Endodermal cell (in vitro differentiated cells): ENCODE results near the gene EFNB1. TPM values are rescaled to one million over a fixed set of nuclear protein-coding genes. Genes with fewer than 3 reads are reported as not detected.

ENCODE experiments used
- DNase-seq: peaks from one replicate; pipeline ENCODE4 v3.0.0-alpha.2; 2017
- H3K27ac ChIP-seq: 2 replicates; pipeline ENCODE4 v1.5.1; 2013; ENCODE audit warnings: mild to moderate bottlenecking, low read depth, low read length, moderate library complexity
- H3K27me3 ChIP-seq: 2 replicates; pipeline ENCODE4 v1.6.1; 2013; ENCODE audit warnings: mild to moderate bottlenecking, low read length, moderate library complexity; ENCODE audit not compliant: insufficient read depth, control insufficient read depth, poor library complexity, severe bottlenecking
- H3K36me3 ChIP-seq: 2 replicates; pipeline ENCODE4 v1.7.0; 2013; ENCODE audit warnings: mild to moderate bottlenecking, low read length, moderate library complexity; ENCODE audit not compliant: control insufficient read depth, insufficient read depth
- H3K4me1 ChIP-seq: one replicate; pipeline ENCODE4 v1.7.0; 2013; ENCODE audit warnings: low read length; ENCODE audit not compliant: control insufficient read depth, insufficient read depth
- H3K4me3 ChIP-seq: 2 replicates; pipeline ENCODE4 v1.5.1; 2013; ENCODE audit warnings: mild to moderate bottlenecking, low read length, moderate library complexity
- H3K9ac ChIP-seq: 2 replicates; pipeline ENCODE4 v1.6.1; 2013; ENCODE audit warnings: mild to moderate bottlenecking, low read length, moderate library complexity; ENCODE audit not compliant: poor library complexity, severe bottlenecking; ENCODE audit errors: extremely low read depth
- H3K9me3 ChIP-seq: 2 replicates; pipeline ENCODE4 v1.6.1; 2013; ENCODE audit warnings: mild to moderate bottlenecking, low read length, moderate library complexity; ENCODE audit not compliant: control insufficient read depth
- H3K27ac Mint-ChIP-seq: 2 replicates; pipeline ENCODE4 v1.8.0; 2020; ENCODE audit warnings: mixed read lengths
- H3K27me3 Mint-ChIP-seq: 2 replicates; pipeline ENCODE4 v1.8.0; 2021; ENCODE audit warnings: mild to moderate bottlenecking, mixed read lengths; ENCODE audit not compliant: insufficient read depth
- H3K36me3 Mint-ChIP-seq: 2 replicates; pipeline ENCODE4 v1.8.0; 2020; ENCODE audit warnings: low read depth, mixed read lengths
- H3K4me1 Mint-ChIP-seq: 2 replicates; pipeline ENCODE4 v1.8.0; 2020; ENCODE audit warnings: mixed read lengths
- H3K4me3 Mint-ChIP-seq: 2 replicates; pipeline ENCODE4 v1.8.0; 2020; ENCODE audit warnings: mild to moderate bottlenecking, moderate library complexity, mixed read lengths
- H3K9me3 Mint-ChIP-seq: 2 replicates; pipeline ENCODE4 v1.8.0; 2020; ENCODE audit warnings: mild to moderate bottlenecking, mixed read lengths
- CTCF ChIP-seq: fragments of 200-600 bp; sonication (generic); conservative IDR thresholded peaks from 2 replicates; pipeline ENCODE4 v1.5.0; 2021; ENCODE audit warnings: antibody characterized with exemption, mild to moderate bottlenecking
- WGBS, 2 experiments: methylation state at CpG; one replicate each; pipeline versions ENCODE4 v1.1.5 to v1.1.7; 2013; ENCODE audit warnings: missing lambda C conversion rate in 2 of 2, mixed read lengths in 1 of 2; ENCODE audit not compliant: insufficient coverage in 1 of 2, insufficient read length in 1 of 2; 5-methylcytosine and 5-hydroxymethylcytosine counted together
- total RNA-seq, 2 donors: library from RNA; stranded (reverse); fragmentation: NEBNext Ultra II Directional in 1 of 2; extraction: Animal tissue kit (Norgen Biotek cat#: 25700) in 1 of 2; gene quantifications; 2 replicates in 1 of 2; 3 replicates in 1 of 2; pipeline ENCODE4 v1.2.1, GENCODE V29; 2021

Gene EFNB1
- total RNA-seq, 2 donors from 2014 or later = 11.1 to 13.6 TPM

- Histone ChIP-seq H3K4me1 (no peaks in the 10 kb centered on the region), H3K4me3 (no peak overlapping the region), H3K27ac (no peak overlapping the region), H3K27me3 (peaks cover 12% of the 10 kb centered on the region), H3K36me3 (no peaks in the 10 kb centered on the region), H3K9me3 (no peaks in the 10 kb centered on the region), H3K9ac (no peak overlapping the region)
- no peaks in the 10 kb centered on the region for H3K36me3 Mint-ChIP-seq
- peaks cover 46% of the 10 kb centered on the region for H3K27me3 Mint-ChIP-seq
- H3K4me3 Mint-ChIP-seq = no peak overlapping the region
- no peak for TF ChIP-seq CTCF
- no peak overlapping the region for H3K27ac Mint-ChIP-seq
- H3K9me3 Mint-ChIP-seq = peaks cover 61% of the 10 kb centered on the region
- H3K4me1 Mint-ChIP-seq = peaks cover 14% of the 10 kb centered on the region
- 100% methylated on average over 2 of the region's 2 CpGs; no CpG with 5 or more reads in 1 of the 2 experiments for WGBS, 2 experiments
- no peak for DNase-seq
Measured at GRCh38 chrX:68865926-68866325, 37.1 kb downstream of the EFNB1 start.

- Histone ChIP-seq H3K9me3 (no peaks in the 10 kb centered on the region), H3K4me1 (no peaks in the 10 kb centered on the region), H3K4me3 (no peak overlapping the region), H3K27me3 (peaks cover 28% of the 10 kb centered on the region), H3K36me3 (no peaks in the 10 kb centered on the region), H3K9ac (no peak overlapping the region), H3K27ac (no peak overlapping the region)
- Mint-ChIP-seq H3K4me3 (no peak overlapping the region), H3K27ac (no peak overlapping the region), H3K9me3 (peaks cover 60% of the 10 kb centered on the region), H3K27me3 (peaks cover 60% of the 10 kb centered on the region), H3K4me1 (peaks cover 24% of the 10 kb centered on the region), H3K36me3 (no peaks in the 10 kb centered on the region)
- WGBS, 2 experiments = 30 to 38% methylated on average over 2 to 14 of the region's 14 CpGs
- DNase-seq = peak; percentile 72
- no peak for TF ChIP-seq CTCF
Measured at GRCh38 chrX:68867458-68868112, 38.8 kb downstream of the EFNB1 start.

GRCh38 chrX:68868316-68868715, 39.5 kb downstream of the EFNB1 start:
- H3K9me3 Mint-ChIP-seq = peaks cover 63% of the 10 kb centered on the region
- no peak for TF ChIP-seq CTCF
- Histone ChIP-seq H3K9me3 (no peaks in the 10 kb centered on the region), H3K4me1 (no peaks in the 10 kb centered on the region), H3K9ac (no peak overlapping the region), H3K4me3 (no peak overlapping the region), H3K27ac (no peak overlapping the region), H3K27me3 (peaks cover 35% of the 10 kb centered on the region), H3K36me3 (no peaks in the 10 kb centered on the region)
- DNase-seq = no peak
- H3K27ac Mint-ChIP-seq = no peak overlapping the region
- H3K4me1 Mint-ChIP-seq = peaks cover 24% of the 10 kb centered on the region
- H3K27me3 Mint-ChIP-seq = peaks cover 66% of the 10 kb centered on the region
- 82% methylated on average over 3 of the region's 3 CpGs; no CpG with 5 or more reads in 1 of the 2 experiments for WGBS, 2 experiments
- H3K4me3 Mint-ChIP-seq = no peak overlapping the region
- no peaks in the 10 kb centered on the region for H3K36me3 Mint-ChIP-seq
